T-helper 2 cell (primary cell): ENCODE results near the gene R3HDM1.

Experiments
- DNase-seq, 5 experiments: peaks; one replicate each; pipeline versions ENCODE4 v3.0.0 to v3.0.0-alpha.2; 2012 to 2022

The R3HDM1 gene

DNA sequence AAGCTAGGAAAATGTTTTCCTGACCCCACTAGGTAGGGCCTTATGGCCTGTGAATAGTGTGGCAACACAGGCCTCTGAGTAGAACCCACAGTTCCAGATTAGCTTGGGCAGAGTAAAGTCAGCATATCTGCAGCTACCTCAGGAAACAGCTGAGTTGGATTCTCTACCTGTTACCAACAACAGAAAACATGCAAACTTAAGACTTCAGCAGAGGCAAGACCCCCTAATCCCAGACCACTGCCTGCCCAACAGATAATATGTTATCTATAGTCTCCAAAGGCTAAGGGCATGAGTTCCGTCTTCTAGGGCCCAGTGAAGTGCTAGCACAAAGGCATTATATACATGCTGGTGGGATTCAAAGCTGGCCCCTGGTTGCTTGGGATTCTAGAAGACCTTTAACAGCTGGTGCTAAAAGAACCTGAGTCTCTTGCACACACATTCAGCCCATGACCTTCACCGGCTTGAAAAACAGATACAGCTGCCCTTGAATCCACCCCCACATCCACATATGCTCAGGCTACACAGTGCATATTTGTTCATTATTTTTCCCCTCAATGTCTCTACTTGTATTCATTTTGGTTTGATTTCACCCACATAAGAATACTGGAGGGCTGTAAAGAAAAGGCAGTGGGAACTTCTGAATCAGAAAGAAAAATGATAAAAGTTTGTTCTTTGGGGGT is 196.9 kb downstream of the R3HDM1 start:
- no peak for DNase-seq

DNA sequence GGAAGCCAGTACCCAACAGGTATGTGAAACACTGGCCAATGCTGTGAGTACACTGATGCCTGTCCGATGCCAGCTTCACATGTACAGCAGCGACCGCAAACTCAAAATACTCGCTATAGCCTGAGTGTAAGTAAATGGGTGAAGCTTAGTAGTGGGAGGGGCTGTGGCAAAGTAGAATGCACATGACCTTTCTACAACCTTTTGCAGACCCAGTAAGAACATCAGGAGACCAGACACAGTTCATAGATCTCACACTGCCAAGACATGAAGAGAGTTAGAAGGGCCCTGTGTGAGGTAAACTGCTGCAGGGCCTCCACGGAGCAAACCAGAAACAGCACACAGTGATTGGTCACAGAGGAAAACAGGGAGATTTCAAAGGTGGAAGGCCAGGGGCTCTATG is 201.3 kb downstream of the R3HDM1 start:
- DNase-seq = no peak

DNA sequence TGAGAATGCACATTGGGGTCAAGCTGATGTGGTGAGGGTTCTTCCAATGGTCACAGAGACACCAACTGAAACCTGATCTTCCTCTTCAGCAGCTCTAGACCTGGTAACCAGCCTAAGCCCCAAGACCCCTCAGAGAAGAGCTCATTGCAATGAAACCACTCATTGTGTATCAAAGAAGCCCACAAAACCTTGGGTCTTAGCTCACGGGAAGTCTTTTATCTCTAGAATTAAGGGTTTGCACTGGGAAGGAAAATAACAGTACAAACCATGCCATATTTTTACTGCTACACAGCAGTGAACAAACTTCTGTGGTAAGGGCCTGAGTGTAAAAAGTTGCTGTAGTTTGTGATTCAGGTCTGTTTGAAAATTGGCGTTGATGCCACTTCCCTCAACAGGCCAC is 201.8 kb downstream of the R3HDM1 start:
- DNase-seq = no peak

DNA sequence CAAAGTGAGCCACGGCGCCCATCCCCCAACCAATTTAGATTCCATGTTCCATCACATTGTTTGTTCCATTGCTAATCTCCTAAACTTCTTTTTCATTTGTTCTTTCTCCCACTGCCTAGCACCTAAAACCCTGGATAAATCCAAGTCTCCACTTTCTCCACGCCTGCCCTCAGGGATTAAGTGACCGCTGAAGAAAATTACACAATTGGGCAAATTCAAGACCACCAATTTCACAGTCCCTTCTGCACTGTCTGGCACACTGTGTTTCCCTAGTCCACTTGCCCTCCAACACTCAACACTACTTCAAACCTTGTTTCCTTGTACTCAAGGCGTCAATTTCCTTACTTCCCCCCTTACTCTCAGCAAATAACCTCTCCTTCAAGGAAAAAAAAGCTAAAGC is 205.3 kb downstream of the R3HDM1 start:
- DNase-seq = no peak

DNA sequence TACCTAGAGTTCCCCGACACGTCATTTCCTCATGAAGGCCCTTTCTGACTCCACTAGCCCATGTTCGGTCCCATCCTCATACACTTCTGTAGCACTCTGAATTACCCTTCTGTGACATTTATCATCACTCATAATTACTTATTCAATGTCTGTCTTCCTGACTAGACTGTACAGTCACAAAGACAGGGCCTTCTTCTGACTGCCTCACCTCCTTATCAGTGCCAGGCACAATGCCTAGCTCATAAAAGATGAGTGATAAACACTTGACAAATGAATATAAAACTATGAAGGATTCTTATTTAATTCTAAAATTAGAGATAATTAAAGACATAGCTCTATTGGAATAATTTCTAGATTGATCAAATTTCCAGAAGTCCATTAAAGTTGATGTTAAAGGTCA is 208.9 kb downstream of the R3HDM1 start:
- DNase-seq = no peak

DNA sequence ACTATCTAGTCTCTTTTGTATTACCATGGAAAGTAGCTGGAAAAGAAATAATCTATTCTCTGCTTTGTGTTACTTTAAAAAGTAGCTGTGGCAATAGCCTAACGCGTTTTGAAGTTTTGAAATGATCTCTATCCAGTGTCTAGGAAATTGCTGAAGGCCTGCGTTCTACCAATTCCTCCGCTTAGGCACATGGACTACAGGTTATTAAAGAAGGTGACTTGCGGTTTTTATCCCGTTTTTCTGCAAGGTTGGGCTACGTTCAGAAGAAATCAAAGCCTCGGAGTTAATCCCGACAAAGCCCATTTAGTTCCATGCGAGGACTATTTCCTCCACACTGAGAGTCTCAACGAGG is 209.7 kb downstream of the R3HDM1 start:
- DNase-seq = no peak

DNA sequence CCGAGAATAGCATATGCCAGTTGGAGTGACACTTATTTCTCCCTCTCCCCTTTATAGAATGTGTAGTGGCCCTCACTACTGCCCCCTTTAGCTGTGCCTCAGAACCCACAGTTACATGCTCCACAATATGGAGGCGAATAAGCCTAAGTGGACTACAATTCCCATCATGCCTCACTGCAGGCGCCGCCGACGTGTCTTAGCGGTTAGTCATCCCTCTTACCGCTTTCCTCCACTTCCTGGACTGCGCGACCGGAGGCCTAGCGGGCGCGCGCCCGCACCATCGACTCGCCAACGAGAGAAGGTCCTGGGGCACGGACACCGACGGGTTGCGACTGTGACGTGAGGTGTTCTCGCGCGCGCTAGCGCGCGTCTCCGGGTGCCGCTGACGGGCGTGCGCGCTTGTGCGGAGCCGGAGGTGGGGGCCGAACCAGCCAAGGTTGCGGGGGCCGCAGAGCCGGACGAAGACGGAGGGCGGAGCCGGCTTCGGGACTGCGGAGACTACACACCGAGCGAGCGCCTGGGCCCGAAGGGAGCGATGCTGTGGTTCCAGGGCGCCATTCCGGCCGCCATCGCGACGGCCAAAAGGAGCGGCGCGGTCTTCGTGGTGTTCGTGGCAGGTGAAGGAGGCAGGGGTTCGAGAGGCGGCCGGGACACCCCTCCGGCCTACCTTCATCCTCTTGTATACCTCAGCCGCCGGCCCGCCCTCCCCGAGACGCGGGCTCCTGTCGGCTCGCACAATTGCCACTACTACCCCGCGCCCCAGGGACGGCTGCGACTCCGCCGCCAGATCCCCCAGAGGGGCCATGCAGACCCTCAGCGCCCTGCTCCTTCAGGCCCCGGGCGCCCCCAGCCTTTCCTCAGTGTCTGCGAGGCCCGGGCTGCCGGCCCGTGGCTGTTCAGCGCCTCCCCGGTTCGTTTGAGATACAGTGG is 210.4 kb downstream of the R3HDM1 start, which contains the start of gene UBXN4:
Gene UBXN4, plus strand, starts transcription at position 461 of the 930 bp plus-strand sequence. Its CDS starts 75 bp downstream, at position 536.
- peak; percentile 82 to 100 (median 92) for DNase-seq

DNA sequence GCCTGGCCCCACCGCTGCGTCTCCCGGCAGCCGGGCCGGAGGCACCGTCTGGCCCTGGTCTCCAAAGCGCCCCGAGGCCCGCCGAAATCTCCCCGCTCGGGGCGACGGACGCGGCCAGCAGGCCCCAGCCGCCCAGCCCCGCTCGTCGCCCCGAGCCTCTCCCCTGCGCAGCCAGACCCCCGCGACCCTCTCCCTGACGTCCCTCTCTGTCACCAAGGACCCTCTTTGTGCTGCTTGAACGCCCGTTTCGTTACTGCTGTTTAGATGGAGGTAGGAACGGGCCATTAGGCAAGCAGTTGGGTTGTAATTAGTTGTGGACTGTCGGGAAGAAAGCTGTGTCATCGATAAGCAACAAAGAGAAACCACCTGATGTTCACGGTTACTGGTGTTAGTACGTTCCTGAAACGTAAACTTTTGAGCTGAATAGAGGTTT is 211.1 kb downstream of the R3HDM1 start:
- DNase-seq = peak in 4 of 5 experiments; percentile 11 to 77 (median 28)

DNA sequence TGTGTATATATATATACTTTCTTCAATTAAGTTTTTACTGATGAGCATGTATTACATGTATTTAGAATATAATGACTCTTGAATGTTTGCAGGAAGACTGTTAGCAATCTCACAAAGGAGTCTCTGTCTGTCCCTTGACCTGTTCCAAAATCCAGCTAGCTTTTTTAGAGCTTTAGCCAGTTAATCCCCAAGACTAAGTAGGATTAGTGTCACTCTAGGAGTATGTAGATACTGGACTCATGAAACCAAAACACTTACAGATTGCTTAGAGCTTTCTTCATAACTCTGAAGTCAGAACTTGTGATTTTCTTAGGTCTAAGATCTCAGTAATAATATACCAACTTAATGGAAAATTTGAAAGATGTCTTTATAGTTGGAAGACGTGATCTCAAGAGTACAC is 212.6 kb downstream of the R3HDM1 start:
- DNase-seq = no peak

DNA sequence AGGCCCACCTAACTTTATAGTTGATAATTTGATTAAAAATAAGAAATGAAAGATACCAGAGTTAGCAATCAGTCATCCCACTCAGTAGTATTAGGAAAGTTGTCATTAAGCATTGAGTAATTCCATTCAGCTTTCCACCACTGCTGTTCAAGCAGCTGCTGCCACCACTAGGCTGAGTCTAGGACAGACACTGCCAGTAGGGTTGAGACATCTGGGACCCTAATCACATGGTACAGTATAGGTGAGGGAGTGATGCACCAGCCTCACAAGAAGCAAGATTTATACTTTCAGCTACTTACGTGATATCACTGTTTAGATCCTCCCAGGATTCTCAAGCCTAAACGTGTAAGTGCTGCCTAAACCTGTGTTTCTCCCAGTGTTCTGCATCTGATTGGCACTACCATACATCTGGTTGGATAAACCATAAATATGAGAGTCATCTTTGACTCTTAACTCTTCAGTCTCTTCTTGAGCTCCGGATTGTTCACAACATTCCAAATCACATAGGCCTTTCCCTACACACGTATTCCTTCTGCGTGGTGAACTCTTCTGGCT is 213.6 kb downstream of the R3HDM1 start:
- DNase-seq = peak in 1 of 5 experiments; percentile 61

DNA sequence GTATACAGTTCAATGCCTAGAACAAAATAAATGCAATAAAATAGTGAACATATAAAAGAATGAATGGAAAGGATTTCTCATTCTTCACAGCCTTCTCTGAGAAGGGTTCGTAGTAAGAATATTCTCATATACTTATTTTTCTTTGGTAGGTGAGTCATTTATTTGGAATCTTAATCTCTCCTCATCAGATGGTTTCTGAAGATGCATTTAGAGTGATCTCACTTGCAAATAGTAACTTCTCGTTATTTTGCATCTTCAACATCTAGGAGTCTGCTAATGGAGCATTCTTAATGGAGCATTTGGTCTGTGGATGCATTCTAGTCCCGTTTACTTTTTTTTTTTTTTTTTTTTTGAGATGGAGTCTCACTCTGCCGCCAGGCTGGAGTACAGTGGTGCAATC is 214.3 kb downstream of the R3HDM1 start:
- no peak for DNase-seq

DNA sequence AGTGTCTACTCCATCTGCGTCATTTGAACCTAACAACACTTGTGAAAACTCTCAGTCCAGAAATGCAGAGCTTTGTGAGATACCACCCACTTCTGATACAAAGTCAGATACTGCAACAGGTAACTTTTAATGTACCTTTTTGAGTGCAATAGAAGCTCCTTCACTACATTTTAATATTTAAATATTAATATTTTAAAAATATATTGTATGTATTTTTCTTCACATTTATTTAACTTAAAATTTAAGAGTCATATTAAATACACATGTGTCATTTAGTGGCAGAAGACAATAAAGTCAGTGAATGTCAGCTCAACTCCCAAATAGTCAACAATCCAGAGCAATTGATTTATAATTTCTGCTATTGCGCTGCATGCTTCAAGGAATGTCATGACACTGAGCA is 224.3 kb downstream of the R3HDM1 start:
- no peak for DNase-seq

DNA sequence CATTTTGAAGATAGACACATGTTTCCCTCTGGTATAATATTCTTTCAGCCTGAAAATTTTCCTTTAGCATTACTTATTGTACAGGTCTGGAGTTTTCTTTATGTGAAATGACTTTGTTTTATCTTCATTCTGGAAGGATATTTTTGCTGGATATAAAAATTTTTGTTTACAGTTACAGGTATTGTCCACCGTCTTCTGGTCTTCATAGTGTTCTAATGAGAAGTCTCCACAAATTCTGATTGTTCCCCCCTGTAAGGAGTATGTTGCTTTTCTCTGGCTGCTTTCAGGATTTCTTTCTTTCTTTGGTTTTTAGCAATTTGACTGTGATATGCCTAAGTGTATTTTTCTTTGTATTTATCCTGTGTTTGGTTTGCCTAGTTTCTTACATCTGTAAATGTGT is 225.4 kb downstream of the R3HDM1 start:
- DNase-seq = no peak

DNA sequence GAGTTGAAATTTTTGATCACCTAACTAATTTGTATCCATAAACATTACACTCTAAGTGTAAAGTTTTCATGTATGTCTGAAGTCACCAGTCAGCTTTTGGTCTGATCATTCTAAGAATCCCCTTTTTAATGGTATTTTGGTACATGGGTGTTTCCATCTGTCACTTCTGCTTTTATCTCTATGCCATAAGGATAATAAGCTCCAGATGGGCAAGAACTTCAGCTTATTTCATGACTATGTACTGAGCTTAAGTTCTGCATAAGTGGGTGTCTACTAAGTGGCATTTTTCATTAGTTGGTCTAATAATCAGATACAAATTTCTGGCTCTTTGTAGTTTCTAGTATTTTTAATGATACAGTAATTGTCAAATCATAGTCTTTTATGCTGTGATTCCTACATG is 230.7 kb downstream of the R3HDM1 start:
- DNase-seq = no peak

DNA sequence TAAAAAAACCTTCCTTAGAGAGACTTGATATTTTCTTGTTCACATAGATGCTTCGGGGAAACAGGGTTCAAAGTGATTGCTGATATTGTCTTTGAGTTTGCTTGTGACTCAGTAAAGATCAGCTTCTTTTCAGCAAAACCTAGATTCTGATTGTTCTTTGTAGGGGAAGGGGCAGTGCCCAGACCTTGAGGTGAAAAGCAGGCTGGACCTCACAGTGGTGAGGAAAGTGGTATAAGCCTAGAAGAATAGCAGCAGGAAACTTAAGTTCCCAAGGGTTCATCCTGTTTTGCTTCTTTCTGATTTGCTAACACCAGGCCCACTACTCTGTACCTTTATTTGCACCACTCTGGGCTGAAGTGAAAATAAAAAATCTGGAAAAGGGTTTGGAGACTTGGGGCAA is 231.2 kb downstream of the R3HDM1 start:
- no peak for DNase-seq

DNA sequence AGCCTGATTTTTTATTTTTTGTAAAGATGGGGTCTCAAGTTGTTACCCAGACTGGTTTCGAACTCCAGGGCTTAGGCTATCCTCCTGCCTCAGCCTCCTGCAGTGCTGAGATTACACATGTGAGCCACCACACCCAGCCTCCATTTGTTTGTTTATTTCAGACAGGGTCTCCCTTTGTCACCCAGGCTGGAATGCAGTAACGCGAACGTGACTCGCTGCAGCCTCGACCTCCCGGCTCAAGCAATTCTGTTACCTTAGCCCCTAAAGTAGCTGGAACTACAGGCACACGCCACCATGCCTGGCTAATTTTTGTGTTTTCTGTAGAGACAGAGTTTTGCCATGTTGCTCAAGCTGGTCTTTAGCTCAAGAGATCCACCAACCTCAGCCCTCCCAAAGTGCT is 237.6 kb downstream of the R3HDM1 start:
- DNase-seq = no peak

DNA sequence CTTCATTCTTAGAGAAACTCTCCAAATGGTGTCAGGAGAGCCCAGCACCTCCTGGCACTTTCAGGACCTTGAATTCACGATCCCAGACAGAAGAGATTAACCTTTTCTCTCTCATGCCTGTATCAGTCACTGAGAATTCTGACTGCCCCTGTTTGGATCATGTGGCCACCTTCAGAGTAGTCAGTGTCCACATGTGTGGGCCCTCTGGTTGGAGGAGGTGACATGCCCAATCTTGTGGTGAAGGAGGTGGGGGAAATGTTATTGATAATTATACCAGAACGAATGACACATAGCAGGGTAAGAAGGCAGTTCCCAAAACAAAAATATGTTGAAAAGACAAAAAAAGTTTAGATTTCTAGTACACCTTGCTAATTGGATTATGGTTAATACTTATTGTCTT is 242.0 kb downstream of the R3HDM1 start:
- no peak for DNase-seq

DNA sequence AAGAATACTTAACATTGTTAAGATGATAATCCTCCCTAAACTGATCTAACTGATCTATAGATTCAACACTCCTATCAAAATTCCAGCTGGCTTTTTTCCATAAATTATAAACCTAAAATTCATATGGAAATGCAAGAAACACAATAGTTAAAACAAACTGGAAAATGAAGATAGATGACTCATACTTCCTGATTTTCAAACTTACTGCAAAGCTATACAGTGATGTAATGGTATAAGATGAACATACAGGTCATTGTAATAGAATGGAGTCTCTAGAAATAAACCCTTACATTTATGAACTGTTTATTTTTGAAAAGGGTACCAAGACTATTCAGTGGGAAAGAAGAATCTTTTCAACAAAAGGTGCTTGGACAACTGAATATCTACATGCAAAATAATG is 242.6 kb downstream of the R3HDM1 start:
- DNase-seq = no peak
